HG03066 (cell line): ENCODE results near the gene ARHGAP32.
"Not testable (repeated sequence)": the region's sequence is repeated elsewhere in the genome, so short reads cannot be mapped to it uniquely, and the experiment has no call there.

ENCODE experiments used
- ATAC-seq: cut with Tn5 transposase; IDR thresholded peaks from one replicate; pipeline ENCODE4 v1.9.1; 2021; ENCODE audit warnings: low read depth; ENCODE audit not compliant: unreplicated experiment

The ARHGAP32 gene

GRCh38 chr11:129204150-129204838 is 12.2 kb upstream of the ARHGAP32 start:
- no peak for ATAC-seq

GRCh38 chr11:129202646-129203045 is 10.5 kb upstream of the ARHGAP32 start:
- no peak for ATAC-seq

GRCh38 chr11:129195682-129196081 is 3.6 kb upstream of the ARHGAP32 start:
- ATAC-seq: no peak

GRCh38 chr11:129191649-129192048 is 476 bp downstream of the ARHGAP32 start:
- no peak for ATAC-seq

- no peak for ATAC-seq
These were observed 2.0 kb downstream of the ARHGAP32 start for GRCh38 chr11:129190087-129190486.

GRCh38 chr11:129189646-129190045 is 2.5 kb downstream of the ARHGAP32 start:
- ATAC-seq: no peak

GRCh38 chr11:129185082-129185481 is 7.0 kb downstream of the ARHGAP32 start:
- ATAC-seq: not testable (repeated sequence)

GRCh38 chr11:129184581-129184980 is 7.5 kb downstream of the ARHGAP32 start:
- no peak for ATAC-seq

GRCh38 chr11:129167315-129167714 is 24.8 kb downstream of the ARHGAP32 start:
- no peak for ATAC-seq

- ATAC-seq: no peak
These were observed 28.4 kb downstream of the ARHGAP32 start for GRCh38 chr11:129163714-129164164.

GRCh38 chr11:129157080-129157479 is 35.0 kb downstream of the ARHGAP32 start:
- not testable (repeated sequence) for ATAC-seq

- no peak for ATAC-seq
These were observed 36.4 kb downstream of the ARHGAP32 start for GRCh38 chr11:129155745-129156144.

GRCh38 chr11:129148487-129148886 is 43.6 kb downstream of the ARHGAP32 start:
- ATAC-seq: no peak

- no peak for ATAC-seq
These were observed 45.9 kb downstream of the ARHGAP32 start for GRCh38 chr11:129146191-129146590.

GRCh38 chr11:129145276-129145675 is 46.8 kb downstream of the ARHGAP32 start:
- no peak for ATAC-seq

- no peak for ATAC-seq
These were observed 47.9 kb downstream of the ARHGAP32 start for GRCh38 chr11:129144256-129144655.

GRCh38 chr11:129143335-129143734 is 48.8 kb downstream of the ARHGAP32 start:
- no peak for ATAC-seq

GRCh38 chr11:129141748-129142523 is 50.2 kb downstream of the ARHGAP32 start:
- no peak for ATAC-seq

- no peak for ATAC-seq
These were observed 60.8 kb downstream of the ARHGAP32 start for GRCh38 chr11:129131316-129131715.

GRCh38 chr11:129128881-129129620 is 63.1 kb downstream of the ARHGAP32 start:
- not testable (repeated sequence) for ATAC-seq

GRCh38 chr11:129119036-129119435 is 73.1 kb downstream of the ARHGAP32 start:
- ATAC-seq: no peak
